ENCODE data around the gene FGFR3.

The FGFR3 gene

GRCh38 chr4:1768367-1769034, 24.6 kb upstream of the FGFR3 start:
- DNase-seq (ENCODE audit: insufficient read length, low spot score) (no peak), FAIRE-seq (no peak)

DNA sequence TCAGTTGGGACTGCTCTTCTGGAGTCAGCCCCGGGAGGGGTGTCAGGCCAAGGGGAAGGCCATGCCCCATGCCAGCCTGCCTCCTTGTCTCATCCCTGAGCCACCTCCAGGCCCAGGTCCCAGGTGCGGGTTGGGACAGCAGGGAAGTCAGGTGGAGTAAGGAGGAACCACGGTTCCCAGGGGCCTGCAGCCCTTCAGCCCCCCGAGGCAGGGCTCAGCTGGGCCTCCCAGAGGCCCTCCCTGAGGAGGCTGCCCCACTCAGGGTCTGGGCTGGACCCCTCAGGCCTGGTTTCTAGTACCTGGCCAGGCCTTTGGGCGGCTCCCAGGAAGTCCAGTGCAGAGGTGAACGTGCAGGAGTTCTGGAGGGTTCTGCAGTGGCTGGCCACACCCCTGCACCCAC, 23.4 kb upstream of the FGFR3 start:
- FAIRE-seq (no peak), DNase-seq (ENCODE audit: insufficient read length, low spot score) (no peak)

DNA sequence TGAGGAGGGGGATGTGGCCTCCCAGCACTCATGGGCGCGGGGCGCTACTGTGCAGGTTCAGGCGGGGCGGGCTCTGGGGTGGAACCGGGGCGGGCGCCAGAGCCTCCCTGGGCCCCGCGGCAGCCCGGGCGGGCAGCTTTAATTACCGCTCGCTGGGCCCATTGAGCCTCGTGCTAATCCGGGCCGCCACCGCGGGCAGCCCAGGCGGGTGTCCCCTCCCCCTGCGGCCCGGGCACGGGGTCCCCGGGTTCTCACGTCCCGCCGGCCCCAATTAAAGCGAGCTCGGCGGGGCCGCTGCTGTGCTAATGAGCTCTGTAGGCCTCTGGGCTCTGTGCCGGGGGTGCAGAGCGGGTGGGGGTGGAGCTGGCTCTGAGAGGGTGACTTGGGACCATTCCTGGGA, 22.8 kb upstream of the FGFR3 start:
- FAIRE-seq = no peak
- no peak for DNase-seq (ENCODE audit: insufficient read length, low spot score)

DNA sequence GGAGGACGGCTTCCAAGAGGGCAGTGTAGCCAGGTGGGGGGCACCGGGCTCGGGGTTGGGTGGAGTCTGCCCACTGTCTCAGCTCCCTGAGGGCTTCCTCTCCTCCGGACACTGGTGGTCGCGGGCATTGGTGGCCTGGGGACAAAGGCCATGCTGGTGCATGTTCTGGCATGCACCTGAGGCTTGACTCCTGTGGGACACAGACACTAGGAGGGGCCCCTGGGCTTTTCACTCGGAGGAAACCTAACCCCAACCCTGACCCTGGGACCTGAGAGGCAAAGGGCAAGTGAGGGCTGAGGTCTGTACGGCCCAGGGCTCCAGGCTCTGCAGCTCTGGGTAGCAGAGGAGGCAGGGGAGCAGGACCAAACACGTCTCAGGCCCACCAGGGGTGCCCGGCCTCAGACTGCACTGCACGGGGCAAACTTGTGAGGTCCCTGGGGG, 22.3 kb upstream of the FGFR3 start:
- FAIRE-seq (no peak), DNase-seq (ENCODE audit: insufficient read length, low spot score) (no peak)

DNA sequence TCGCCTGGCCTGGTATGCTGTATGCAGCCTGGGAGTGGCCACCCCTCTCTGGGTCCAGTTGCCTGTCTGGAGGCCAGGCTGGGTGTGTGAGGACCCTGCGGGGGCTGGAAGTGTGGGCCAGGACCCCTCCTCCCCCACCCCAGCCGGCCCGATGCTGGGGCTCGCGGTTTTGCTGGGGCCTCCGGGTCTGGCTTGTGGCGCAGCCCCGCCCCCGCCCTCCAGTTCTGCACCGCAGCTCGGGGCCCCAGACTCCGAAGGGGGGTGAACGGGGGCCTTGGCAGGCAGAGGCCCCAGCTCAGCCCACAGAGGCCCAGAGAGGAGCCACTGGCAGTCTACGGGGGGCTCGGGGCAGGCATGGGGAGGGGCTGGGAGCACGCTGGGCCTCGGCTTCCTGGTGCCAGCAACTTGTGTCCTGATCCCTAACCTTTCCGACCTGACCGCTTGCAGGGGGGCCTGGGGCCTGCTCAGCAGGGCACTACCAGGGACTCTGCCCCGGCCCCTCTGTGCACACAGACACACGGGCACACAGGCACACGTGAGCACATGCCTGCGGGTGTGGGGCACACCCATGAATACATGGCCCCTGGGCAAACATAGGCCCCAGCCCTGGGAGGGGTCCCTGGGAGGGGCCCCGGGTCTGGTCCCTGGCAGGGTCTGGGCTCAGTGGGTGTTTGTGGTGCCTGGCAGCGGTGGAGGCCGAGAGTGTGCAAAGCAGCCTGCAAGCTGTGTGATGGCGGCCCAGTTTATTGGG, 21.4 kb upstream of the FGFR3 start:
- no peak for DNase-seq (ENCODE audit: insufficient read length, low spot score)
- FAIRE-seq = no peak

- FAIRE-seq (no peak), DNase-seq (ENCODE audit: insufficient read length, low spot score) (no peak)
These were observed 20.1 kb upstream of the FGFR3 start for GRCh38 chr4:1772853-1773538.

DNA sequence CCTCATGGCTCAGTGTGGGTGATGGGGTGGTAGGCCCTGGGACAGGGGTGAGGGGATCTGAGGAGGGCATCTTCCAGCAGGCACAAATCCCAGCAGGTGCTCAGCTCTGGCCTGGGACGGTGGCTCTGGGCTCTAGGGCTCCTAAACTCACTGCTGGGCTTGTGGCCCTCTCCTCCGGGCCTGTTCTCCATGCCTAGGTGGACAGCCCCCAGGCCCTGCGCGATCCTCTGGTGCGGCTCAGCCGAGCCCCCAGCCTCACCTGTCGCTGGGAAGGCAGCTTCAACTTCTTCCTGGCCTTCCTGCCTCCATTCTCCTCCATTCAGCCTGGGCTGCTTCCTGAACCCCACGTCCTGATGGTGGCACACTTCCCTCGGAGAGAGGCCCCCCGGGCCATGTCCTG, 19.3 kb upstream of the FGFR3 start:
- FAIRE-seq = no peak
- no peak for DNase-seq (ENCODE audit: insufficient read length, low spot score)

GRCh38 chr4:1775731-1776500, 17.2 kb upstream of the FGFR3 start:
- DNase-seq (ENCODE audit: insufficient read length, low spot score) (no peak), FAIRE-seq (no peak)

- DNase-seq (ENCODE audit: insufficient read length, low spot score) (no peak), FAIRE-seq (no peak)
These were observed 16.5 kb upstream of the FGFR3 start for GRCh38 chr4:1776521-1777161.

GRCh38 chr4:1777822-1778641, 15.1 kb upstream of the FGFR3 start:
- peak; percentile 72 for DNase-seq (ENCODE audit: insufficient read length, low spot score)
- no peak for FAIRE-seq

DNA sequence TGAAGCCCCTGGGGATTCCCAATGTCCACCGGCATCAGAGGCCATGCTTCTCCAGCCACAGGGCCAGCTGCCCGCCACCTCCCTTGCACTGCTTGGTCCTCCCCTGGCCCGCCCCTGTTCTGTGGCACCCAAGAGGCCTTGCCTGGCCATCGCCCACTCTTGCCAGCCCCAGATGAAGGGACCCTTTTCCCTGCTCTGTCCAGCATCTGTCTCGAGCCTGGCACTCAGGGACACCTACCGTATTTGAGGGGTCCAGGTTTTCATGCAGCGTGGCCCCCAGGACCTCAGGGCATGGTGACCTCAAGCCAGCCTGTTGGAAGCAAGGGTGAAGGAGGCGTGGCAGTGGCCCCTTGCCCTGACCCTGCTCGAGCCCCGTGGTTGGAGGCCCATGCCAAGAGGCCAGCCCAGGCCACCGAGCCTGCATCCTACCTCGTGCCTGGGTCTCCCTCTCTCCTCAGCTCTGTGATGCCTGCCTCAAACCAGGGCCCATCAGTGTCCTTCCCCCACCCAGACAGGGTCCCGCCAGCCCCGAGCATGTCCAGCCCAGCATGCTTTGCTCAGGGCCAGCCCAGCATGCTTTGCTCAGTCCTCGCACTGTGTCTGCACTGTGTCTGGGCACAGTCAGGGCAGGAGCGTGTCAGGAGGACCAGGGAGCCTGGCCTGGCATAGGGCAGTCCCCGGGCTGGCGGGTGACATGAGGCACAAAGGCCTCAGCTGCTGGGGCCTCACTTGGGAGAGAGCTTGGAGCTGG, 14.3 kb upstream of the FGFR3 start:
- DNase-seq (ENCODE audit: insufficient read length, low spot score) (no peak), FAIRE-seq (no peak)

GRCh38 chr4:1779588-1780382, 13.3 kb upstream of the FGFR3 start:
- DNase-seq (ENCODE audit: insufficient read length, low spot score) (no peak), FAIRE-seq (no peak)

DNA sequence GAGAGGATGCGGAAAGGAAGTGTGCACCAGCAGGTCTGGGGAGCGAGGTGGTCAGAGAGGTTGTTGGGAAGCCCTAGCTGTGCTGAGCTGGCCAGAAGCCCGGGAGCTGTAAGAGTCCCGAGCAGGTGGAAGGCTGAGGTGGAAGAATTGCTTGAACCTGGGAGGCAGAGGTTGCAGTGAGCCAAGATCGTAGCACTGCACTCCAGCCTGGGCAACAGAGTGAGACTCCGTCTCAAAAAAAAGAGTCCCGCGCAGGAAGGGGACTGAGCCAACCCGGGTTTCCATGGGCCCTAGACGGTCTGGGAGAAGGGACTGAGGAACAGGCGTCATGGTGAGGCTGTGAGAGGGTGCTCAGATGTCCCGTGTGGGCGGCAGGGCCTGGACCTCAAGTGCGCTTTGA, 12.7 kb upstream of the FGFR3 start:
- FAIRE-seq (no peak), DNase-seq (ENCODE audit: insufficient read length, low spot score) (no peak)

DNA sequence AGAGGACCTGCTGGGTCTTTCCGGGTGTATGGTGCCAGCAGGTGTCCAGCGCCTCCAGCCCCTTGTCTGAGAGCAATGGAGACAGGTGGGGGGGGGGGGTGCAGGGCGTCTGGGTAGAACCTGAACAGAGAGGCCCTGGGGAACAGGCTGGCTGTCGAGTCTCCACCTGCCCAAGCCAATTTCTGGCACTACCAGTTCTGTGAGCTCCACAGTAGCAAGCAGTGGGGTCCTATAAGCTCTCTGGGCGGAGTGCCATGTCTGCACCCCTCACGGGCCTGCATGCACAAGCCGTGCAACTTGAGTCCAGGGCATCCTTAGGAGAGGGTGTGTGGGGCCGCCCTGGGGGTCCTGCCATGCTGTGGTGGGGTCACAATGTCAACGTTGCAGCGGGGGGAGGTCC, 10.1 kb upstream of the FGFR3 start:
- no peak for FAIRE-seq
- DNase-seq (ENCODE audit: insufficient read length, low spot score) = no peak

GRCh38 chr4:1783970-1784369, 9.1 kb upstream of the FGFR3 start:
- FAIRE-seq = no peak
- DNase-seq (ENCODE audit: insufficient read length, low spot score) = no peak

- DNase-seq (ENCODE audit: insufficient read length, low spot score) (no peak), FAIRE-seq (no peak)
These were observed 8.7 kb upstream of the FGFR3 start for GRCh38 chr4:1784395-1784788.

GRCh38 chr4:1784789-1785591, 8.1 kb upstream of the FGFR3 start:
- DNase-seq (ENCODE audit: insufficient read length, low spot score) (no peak), FAIRE-seq (no peak)

- DNase-seq (ENCODE audit: insufficient read length, low spot score) (no peak), FAIRE-seq (no peak)
These were observed 7.5 kb upstream of the FGFR3 start for GRCh38 chr4:1785592-1785991.

All from HTR-8/SVneo (cell line).